ENCODE measurements around the gene G6PC3. TPM values are rescaled to one million over a fixed set of nuclear protein-coding genes. Genes with fewer than 3 reads are reported as not detected.

The G6PC3 gene
- total RNA-seq, 4 donors from 2014 or later, result 24.9 to 68.7 (median 36.2) TPM

- H3K36me3 ChIP-seq, result peaks cover 0 to 64% (median 4%) of the 10 kb centered on the region in 3 donors
- no peaks in the 10 kb centered on the region for H3K27me3 ChIP-seq
- DNase-seq (ENCODE audit: low spot score in 2 of 2), result no peak
- no peak overlapping the region for H3K27ac ChIP-seq
- 77 to 78% methylated on average over 5 to 9 of the region's 9 CpGs for WGBS, 2 donors
- H3K4me1 ChIP-seq, result peaks cover 0 to 70% (median 15%) of the 10 kb centered on the region in 4 donors
- no peak overlapping the region for H3K4me3 ChIP-seq
- H3K9me3 ChIP-seq, result no peaks in the 10 kb centered on the region
- TF ChIP-seq, protein P1, sequence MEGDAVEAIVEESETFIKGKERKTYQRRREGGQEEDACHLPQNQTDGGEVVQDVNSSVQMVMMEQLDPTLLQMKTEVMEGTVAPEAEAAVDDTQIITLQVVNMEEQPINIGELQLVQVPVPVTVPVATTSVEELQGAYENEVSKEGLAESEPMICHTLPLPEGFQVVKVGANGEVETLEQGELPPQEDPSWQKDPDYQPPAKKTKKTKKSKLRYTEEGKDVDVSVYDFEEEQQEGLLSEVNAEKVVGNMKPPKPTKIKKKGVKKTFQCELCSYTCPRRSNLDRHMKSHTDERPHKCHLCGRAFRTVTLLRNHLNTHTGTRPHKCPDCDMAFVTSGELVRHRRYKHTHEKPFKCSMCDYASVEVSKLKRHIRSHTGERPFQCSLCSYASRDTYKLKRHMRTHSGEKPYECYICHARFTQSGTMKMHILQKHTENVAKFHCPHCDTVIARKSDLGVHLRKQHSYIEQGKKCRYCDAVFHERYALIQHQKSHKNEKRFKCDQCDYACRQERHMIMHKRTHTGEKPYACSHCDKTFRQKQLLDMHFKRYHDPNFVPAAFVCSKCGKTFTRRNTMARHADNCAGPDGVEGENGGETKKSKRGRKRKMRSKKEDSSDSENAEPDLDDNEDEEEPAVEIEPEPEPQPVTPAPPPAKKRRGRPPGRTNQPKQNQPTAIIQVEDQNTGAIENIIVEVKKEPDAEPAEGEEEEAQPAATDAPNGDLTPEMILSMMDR (IDR thresholded peaks at IDR 0.05), result no peak
- TF ChIP-seq POLR2A (IDR thresholded peaks at IDR 0.05), result no peak
Measured at GRCh38 chr17:44074231-44074910, 3.8 kb downstream of the G6PC3 start.

GRCh38 chr17:44074911-44075285 lies 4.4 kb downstream of the G6PC3 start:
- H3K4me3 ChIP-seq, result no peak overlapping the region
- H3K4me1 ChIP-seq, result peaks cover 0 to 65% (median 12%) of the 10 kb centered on the region in 4 donors
- H3K27ac ChIP-seq, result no peak overlapping the region
- peaks cover 0 to 69% (median 4%) of the 10 kb centered on the region in 3 donors for H3K36me3 ChIP-seq
- H3K9me3 ChIP-seq, result no peaks in the 10 kb centered on the region
- 89 to 90% methylated on average over 9 of the region's 9 CpGs for WGBS, 2 donors
- DNase-seq (ENCODE audit: low spot score in 2 of 2), result no peak
- no peaks in the 10 kb centered on the region for H3K27me3 ChIP-seq
- TF ChIP-seq EP300 (IDR thresholded peaks at IDR 0.05) (no peak), POLR2A (IDR thresholded peaks at IDR 0.05) (no peak)
- TF ChIP-seq, protein P1 (IDR thresholded peaks at IDR 0.05), result no peak

GRCh38 chr17:44075598-44076293 lies 5.2 kb downstream of the G6PC3 start:
- Histone ChIP-seq H3K4me3 (no peak overlapping the region), H3K27ac (peak overlapping the region in 1 of 4 donors; percentile 31), H3K27me3 (no peaks in the 10 kb centered on the region), H3K36me3 (peaks cover 0 to 78% (median 10%) of the 10 kb centered on the region in 3 donors), H3K4me1 (peaks cover 0 to 61% (median 10%) of the 10 kb centered on the region in 4 donors), H3K9me3 (no peaks in the 10 kb centered on the region)
- 81 to 83% methylated on average over 10 of the region's 10 CpGs for WGBS, 2 donors
- no peak for TF ChIP-seq EP300 (IDR thresholded peaks at IDR 0.05)
- TF ChIP-seq POLR2A (IDR thresholded peaks at IDR 0.05), result no peak
- TF ChIP-seq, protein P1 (IDR thresholded peaks at IDR 0.05), result no peak
- no peak for DNase-seq (ENCODE audit: low spot score in 2 of 2)

- Histone ChIP-seq H3K4me1 (peaks cover 0 to 50% (median 2%) of the 10 kb centered on the region in 4 donors), H3K9me3 (no peaks in the 10 kb centered on the region), H3K36me3 (peaks cover 0 to 90% (median 11%) of the 10 kb centered on the region in 3 donors), H3K27ac (peak overlapping the region in 1 of 4 donors; percentile 41), H3K4me3 (no peak overlapping the region), H3K27me3 (no peaks in the 10 kb centered on the region)
- WGBS, 2 donors, result 67% methylated on average over 6 of the region's 6 CpGs
- no peak for DNase-seq (ENCODE audit: low spot score in 2 of 2)
- no peak for TF ChIP-seq EP300 (IDR thresholded peaks at IDR 0.05)
- no peak for TF ChIP-seq POLR2A (IDR thresholded peaks at IDR 0.05)
- TF ChIP-seq, protein P1 (IDR thresholded peaks at IDR 0.05), result no peak
Measured at GRCh38 chr17:44076716-44077594, 6.4 kb downstream of the G6PC3 start.

Measured in tibial nerve (tissue), 4 donors.